Activated CD8-positive, alpha-beta T cell treated with anti-CD3 and anti-CD28 coated beads for 36 hours (primary cell): Measurements from ENCODE around the gene PFN3. TPM values are rescaled to one million over a fixed set of nuclear protein-coding genes. Genes with fewer than 3 reads are reported as not detected.

Experiments
- ATAC-seq: fragments of 200-7000 bp; cut with Tn5 transposase; one replicate; pipeline ENCODE4 v1.10.0; 2021; ENCODE audit warnings: mild to moderate bottlenecking, moderate library complexity
- CTCF ChIA-PET: fragments of 350-600 bp; sonication (Branson Sonifier 250); formaldehyde crosslinking; loops from one replicate; lab custom pipeline; 2021; ENCODE audit warnings: antibody characterized with exemption; lab: Charles Lee
- POLR2A ChIA-PET: fragments of 350-600 bp; sonication (Branson Sonifier 250); formaldehyde crosslinking; loops from one replicate; lab custom pipeline; 2021; ENCODE audit warnings: antibody characterized with exemption; lab: Charles Lee
- DNase-seq: peaks from one replicate; pipeline ENCODE4 v3.0.0-alpha.2; 2020
- H3K27ac Mint-ChIP-seq: one replicate; pipeline ENCODE4 v1.8.0; 2021; ENCODE audit warnings: mild to moderate bottlenecking, mixed read lengths
- H3K27me3 Mint-ChIP-seq: one replicate; pipeline ENCODE4 v1.8.0; 2021; ENCODE audit warnings: mixed read lengths
- H3K36me3 Mint-ChIP-seq: one replicate; pipeline ENCODE4 v1.8.0; 2021; ENCODE audit warnings: low read depth, mixed read lengths
- H3K4me1 Mint-ChIP-seq: one replicate; pipeline ENCODE4 v1.8.0; 2021; ENCODE audit warnings: low read depth, mixed read lengths
- H3K4me3 Mint-ChIP-seq: one replicate; pipeline ENCODE4 v1.8.0; 2021; ENCODE audit warnings: mild to moderate bottlenecking, moderate library complexity, mixed read lengths
- H3K9me3 Mint-ChIP-seq: one replicate; pipeline ENCODE4 v1.8.0; 2021; ENCODE audit warnings: mixed read lengths
- intact Hi-C: fragments of 100-400 bp; cut with micrococcal nuclease; formaldehyde crosslinking; loops from one replicate; pipeline ENCODE4 v1.10.0; 2022
- total RNA-seq, 2 experiments: library from RNA; stranded (reverse); gene quantifications; one replicate each; pipeline ENCODE4 v1.2.3, GENCODE V29; 2021
- TF ChIP-seq, protein P1 (sequence below): fragments of 200-600 bp; IDR thresholded peaks from one replicate; pipeline ENCODE4 v1.8.0; 2022; ENCODE audit warnings: antibody characterized with exemption, mild to moderate bottlenecking

Gene PFN3
- total RNA-seq, 2 experiments from 2014 or later: not detected

GRCh38 chr5:177440211-177440989 lies 39.9 kb upstream of the PFN3 start:
- H3K4me3 Mint-ChIP-seq: peak overlapping the region; percentile 10
- peaks cover 56% of the 10 kb centered on the region for H3K36me3 Mint-ChIP-seq
- intact Hi-C loops: no loop called here
- TF ChIP-seq, protein P1, sequence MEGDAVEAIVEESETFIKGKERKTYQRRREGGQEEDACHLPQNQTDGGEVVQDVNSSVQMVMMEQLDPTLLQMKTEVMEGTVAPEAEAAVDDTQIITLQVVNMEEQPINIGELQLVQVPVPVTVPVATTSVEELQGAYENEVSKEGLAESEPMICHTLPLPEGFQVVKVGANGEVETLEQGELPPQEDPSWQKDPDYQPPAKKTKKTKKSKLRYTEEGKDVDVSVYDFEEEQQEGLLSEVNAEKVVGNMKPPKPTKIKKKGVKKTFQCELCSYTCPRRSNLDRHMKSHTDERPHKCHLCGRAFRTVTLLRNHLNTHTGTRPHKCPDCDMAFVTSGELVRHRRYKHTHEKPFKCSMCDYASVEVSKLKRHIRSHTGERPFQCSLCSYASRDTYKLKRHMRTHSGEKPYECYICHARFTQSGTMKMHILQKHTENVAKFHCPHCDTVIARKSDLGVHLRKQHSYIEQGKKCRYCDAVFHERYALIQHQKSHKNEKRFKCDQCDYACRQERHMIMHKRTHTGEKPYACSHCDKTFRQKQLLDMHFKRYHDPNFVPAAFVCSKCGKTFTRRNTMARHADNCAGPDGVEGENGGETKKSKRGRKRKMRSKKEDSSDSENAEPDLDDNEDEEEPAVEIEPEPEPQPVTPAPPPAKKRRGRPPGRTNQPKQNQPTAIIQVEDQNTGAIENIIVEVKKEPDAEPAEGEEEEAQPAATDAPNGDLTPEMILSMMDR: no peak
- no peaks in the 10 kb centered on the region for H3K27me3 Mint-ChIP-seq
- DNase-seq (peak; percentile 71), ATAC-seq (peak; percentile 72)
- H3K4me1 Mint-ChIP-seq: peaks cover 57% of the 10 kb centered on the region
- H3K9me3 Mint-ChIP-seq: no peaks in the 10 kb centered on the region
- ChIA-PET CTCF (interaction anchor here (1.0 to 17.9 kb wide), 6 partner anchors 10 to 130 kb away, joined by 4 to 415 read pairs (median 8); partner anchors contain the start of genes F12 and PFN3), POLR2A (interaction anchor here (1.4 to 20.7 kb wide), 8 partner anchors 8 to 37 kb away, joined by 4 to 606 read pairs (median 30); partner anchors contain the start of genes GRK6, PFN3 and PRR7)
- H3K27ac Mint-ChIP-seq: peak overlapping the region; percentile 87

DNA sequence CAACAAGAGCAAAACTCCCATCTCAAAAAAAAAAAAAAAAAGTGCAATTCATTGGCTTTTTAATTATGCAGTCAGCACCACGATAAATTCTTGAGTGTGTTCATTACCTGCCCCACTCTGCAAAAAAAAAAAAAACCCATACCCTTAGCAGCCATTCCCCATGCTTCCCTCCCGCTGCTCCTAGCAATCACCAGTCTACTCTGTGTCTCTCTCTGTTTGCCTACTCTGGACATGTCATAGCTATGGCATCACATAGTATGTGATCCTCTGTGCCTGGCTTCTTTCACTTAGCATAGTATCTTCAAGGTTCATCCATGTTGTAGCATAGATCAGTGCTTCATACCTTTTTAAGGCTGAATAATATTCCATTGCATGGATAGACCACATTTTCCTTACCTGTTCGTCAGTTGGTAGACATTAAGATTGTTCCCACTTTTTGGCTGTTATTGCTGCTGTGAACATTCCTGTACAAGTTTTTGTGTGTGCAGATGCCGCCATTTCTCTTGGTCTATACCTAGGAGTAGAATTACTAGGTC lies 39.1 kb upstream of the PFN3 start:
- Mint-ChIP-seq H3K9me3 (no peaks in the 10 kb centered on the region), H3K4me3 (no peak overlapping the region), H3K36me3 (peaks cover 61% of the 10 kb centered on the region), H3K4me1 (peaks cover 54% of the 10 kb centered on the region), H3K27me3 (no peaks in the 10 kb centered on the region), H3K27ac (peak overlapping the region; percentile 87)
- POLR2A ChIA-PET: interaction anchor here (1.0 to 20.7 kb wide), 8 partner anchors 9 to 38 kb away, joined by 3 to 606 read pairs (median 30); partner anchors contain the start of genes GRK6, PFN3 and PRR7
- ATAC-seq (no peak), DNase-seq (no peak)
- CTCF ChIA-PET: interaction anchor here (1.0 to 17.9 kb wide), 6 partner anchors 13 to 129 kb away, joined by 3 to 415 read pairs (median 6); partner anchors contain the start of genes F12, GRK6 and PFN3
- intact Hi-C loops: no loop called here
- TF ChIP-seq, protein P1: no peak

- Mint-ChIP-seq H3K4me3 (no peak overlapping the region), H3K9me3 (no peaks in the 10 kb centered on the region), H3K27ac (peak overlapping the region; percentile 80), H3K36me3 (peaks cover 70% of the 10 kb centered on the region), H3K27me3 (no peaks in the 10 kb centered on the region), H3K4me1 (peaks cover 55% of the 10 kb centered on the region)
- TF ChIP-seq, protein P1: no peak
- ATAC-seq (no peak), DNase-seq (no peak)
- intact Hi-C loops: no loop called here
- CTCF ChIA-PET: interaction anchor here (1.2 to 17.9 kb wide), 4 partner anchors 12 to 120 kb away, joined by 3 to 415 read pairs (median 52); partner anchors contain the start of genes F12, GRK6 and PFN3
- POLR2A ChIA-PET: interaction anchor here (1.0 to 20.7 kb wide), 4 partner anchors 10 to 17 kb away, joined by 3 to 606 read pairs (median 34); partner anchors contain the start of genes GRK6 and PRR7
Measured at GRCh38 chr5:177438468-177438867, 38.0 kb upstream of the PFN3 start.

- no peak overlapping the region for H3K4me3 Mint-ChIP-seq
- ChIA-PET CTCF (interaction anchor here (1.0 to 11.2 kb wide), 5 partner anchors 8 to 127 kb away, joined by 4 to 102 read pairs (median 9); no protein-coding TSS in a partner anchor), POLR2A (interaction anchor here (0.7 to 20.7 kb wide), 9 partner anchors 10 to 55 kb away, joined by 3 to 606 read pairs (median 4); partner anchors contain the start of genes GRK6 and PRR7)
- TF ChIP-seq, protein P1: no peak
- ATAC-seq (no peak), DNase-seq (no peak)
- H3K4me1 Mint-ChIP-seq: peaks cover 64% of the 10 kb centered on the region
- H3K9me3 Mint-ChIP-seq: no peaks in the 10 kb centered on the region
- peak overlapping the region; percentile 42 for H3K27ac Mint-ChIP-seq
- H3K36me3 Mint-ChIP-seq: peaks cover 78% of the 10 kb centered on the region
- no peaks in the 10 kb centered on the region for H3K27me3 Mint-ChIP-seq
- intact Hi-C loops: no loop called here
Measured at GRCh38 chr5:177437623-177438022, 37.2 kb upstream of the PFN3 start.
